HFFc6 (cell line): Measurements from ENCODE around the gene TMPRSS13. TPM values are rescaled to one million over a fixed set of nuclear protein-coding genes. Genes with fewer than 3 reads are reported as not detected.
A peak's percentile ranks its signal among the peaks of the same experiment; 100 is the strongest.
"Not testable (repeated sequence)": the region's sequence is repeated elsewhere in the genome, so short reads cannot be mapped to it uniquely, and the experiment has no call there.

ENCODE experiments used
- DNase-seq: peaks from one replicate; pipeline ENCODE4 v3.0.0-alpha.2; 2018
- H3K27ac Mint-ChIP-seq: 2 replicates; pipeline ENCODE4 v1.8.0; 2020; ENCODE audit warnings: mild to moderate bottlenecking, mixed read lengths
- H3K27me3 Mint-ChIP-seq: 2 replicates; pipeline ENCODE4 v1.8.0; 2021; ENCODE audit warnings: mild to moderate bottlenecking, moderate library complexity, mixed read lengths; ENCODE audit not compliant: insufficient read depth
- H3K36me3 Mint-ChIP-seq: 2 replicates; pipeline ENCODE4 v1.8.0; 2021; ENCODE audit warnings: low read depth, mixed read lengths
- H3K4me1 Mint-ChIP-seq: 2 replicates; pipeline ENCODE4 v1.8.0; 2020; ENCODE audit warnings: low read depth, mixed read lengths
- H3K4me3 Mint-ChIP-seq: 2 replicates; pipeline ENCODE4 v1.8.0; 2020; ENCODE audit warnings: mild to moderate bottlenecking, moderate library complexity, mixed read lengths
- H3K9me3 Mint-ChIP-seq: 2 replicates; pipeline ENCODE4 v1.8.0; 2020; ENCODE audit warnings: mild to moderate bottlenecking, mixed read lengths
- total RNA-seq, 6 experiments: library from RNA; stranded (reverse); fragmentation: NEBNext Ultra II Directional; extraction: Animal tissue kit (Norgen Biotek cat#: 25700); gene quantifications; 2 replicates in 1 of 6; 3 replicates in 5 of 6; pipeline ENCODE4 v1.2.3, GENCODE V29; 2021
- TF ChIP-seq, protein P1 (sequence below): fragments of 200-600 bp; sonication (generic); IDR thresholded peaks from 2 replicates; pipeline ENCODE4 v1.5.0; 2021; ENCODE audit warnings: antibody characterized with exemption, mild to moderate bottlenecking

TMPRSS13 gene
- total RNA-seq, 6 experiments from 2014 or later, result not detected

DNA sequence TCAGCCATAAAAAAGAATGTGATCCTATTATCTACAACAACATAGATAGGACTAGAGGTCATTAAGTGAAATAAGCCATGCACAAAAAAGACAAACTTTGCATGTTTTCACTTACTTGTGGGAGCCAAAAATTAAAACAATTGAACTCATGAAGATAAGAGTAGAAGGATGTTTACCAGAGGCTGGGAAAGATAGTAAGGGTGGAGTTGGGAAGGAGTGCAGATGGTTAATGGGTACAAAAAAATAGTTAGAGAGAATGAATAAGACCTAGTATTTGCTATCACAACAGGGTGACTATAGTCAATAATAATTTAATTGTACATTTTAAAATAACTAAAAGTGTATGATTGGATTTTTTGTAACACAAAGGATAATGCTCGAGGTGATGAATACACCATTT lies 29.7 kb upstream of the TMPRSS13 start:
- TF ChIP-seq, protein P1, sequence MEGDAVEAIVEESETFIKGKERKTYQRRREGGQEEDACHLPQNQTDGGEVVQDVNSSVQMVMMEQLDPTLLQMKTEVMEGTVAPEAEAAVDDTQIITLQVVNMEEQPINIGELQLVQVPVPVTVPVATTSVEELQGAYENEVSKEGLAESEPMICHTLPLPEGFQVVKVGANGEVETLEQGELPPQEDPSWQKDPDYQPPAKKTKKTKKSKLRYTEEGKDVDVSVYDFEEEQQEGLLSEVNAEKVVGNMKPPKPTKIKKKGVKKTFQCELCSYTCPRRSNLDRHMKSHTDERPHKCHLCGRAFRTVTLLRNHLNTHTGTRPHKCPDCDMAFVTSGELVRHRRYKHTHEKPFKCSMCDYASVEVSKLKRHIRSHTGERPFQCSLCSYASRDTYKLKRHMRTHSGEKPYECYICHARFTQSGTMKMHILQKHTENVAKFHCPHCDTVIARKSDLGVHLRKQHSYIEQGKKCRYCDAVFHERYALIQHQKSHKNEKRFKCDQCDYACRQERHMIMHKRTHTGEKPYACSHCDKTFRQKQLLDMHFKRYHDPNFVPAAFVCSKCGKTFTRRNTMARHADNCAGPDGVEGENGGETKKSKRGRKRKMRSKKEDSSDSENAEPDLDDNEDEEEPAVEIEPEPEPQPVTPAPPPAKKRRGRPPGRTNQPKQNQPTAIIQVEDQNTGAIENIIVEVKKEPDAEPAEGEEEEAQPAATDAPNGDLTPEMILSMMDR, result no peak
- Mint-ChIP-seq H3K4me1 (no peaks in the 10 kb centered on the region), H3K36me3 (no peaks in the 10 kb centered on the region), H3K27ac (no peak overlapping the region), H3K27me3 (peaks cover 15% of the 10 kb centered on the region), H3K4me3 (no peak overlapping the region), H3K9me3 (no peaks in the 10 kb centered on the region)
- DNase-seq, result no peak

DNA sequence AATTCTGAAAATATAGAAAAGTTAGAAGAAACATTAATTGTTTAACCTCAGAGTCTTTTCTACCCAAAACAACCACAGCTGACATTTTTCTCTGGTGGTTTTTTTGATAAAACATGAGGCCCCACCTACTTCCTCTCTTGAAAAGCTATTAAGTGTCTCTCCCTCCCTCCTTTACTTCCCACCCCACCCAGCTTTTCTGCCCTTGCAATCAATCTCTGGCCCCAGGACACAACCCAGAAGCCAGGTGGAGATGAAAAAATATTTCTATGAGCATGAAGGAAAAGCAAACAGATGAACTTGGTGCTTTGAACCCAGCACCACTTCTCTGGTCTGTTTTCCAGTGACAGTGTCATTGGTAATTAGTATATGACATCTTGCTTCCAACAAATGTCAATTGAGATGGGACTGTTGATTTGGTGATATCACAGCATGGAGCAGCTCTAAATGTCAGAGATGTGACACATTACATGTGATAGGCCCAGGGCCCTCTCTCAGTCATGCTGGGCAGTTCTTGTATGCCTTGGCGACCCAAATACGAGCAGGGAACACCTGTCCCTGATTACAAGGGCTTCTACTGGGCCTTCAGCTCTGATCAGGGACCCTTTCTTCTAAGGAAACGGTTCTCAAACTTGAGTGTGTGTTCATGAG lies 23.9 kb upstream of the TMPRSS13 start:
- H3K4me1 Mint-ChIP-seq, result no peaks in the 10 kb centered on the region
- TF ChIP-seq, protein P1, result no peak
- no peaks in the 10 kb centered on the region for H3K9me3 Mint-ChIP-seq
- no peak overlapping the region for H3K4me3 Mint-ChIP-seq
- no peak overlapping the region for H3K27ac Mint-ChIP-seq
- H3K27me3 Mint-ChIP-seq, result peaks cover 46% of the 10 kb centered on the region
- H3K36me3 Mint-ChIP-seq, result no peaks in the 10 kb centered on the region
- DNase-seq, result no peak

- Mint-ChIP-seq H3K4me3 (no peak overlapping the region), H3K9me3 (no peaks in the 10 kb centered on the region), H3K36me3 (no peaks in the 10 kb centered on the region), H3K4me1 (peaks cover 7% of the 10 kb centered on the region), H3K27me3 (peaks cover 49% of the 10 kb centered on the region), H3K27ac (no peak overlapping the region)
- DNase-seq, result no peak
- TF ChIP-seq, protein P1, result no peak
Measured at GRCh38 chr11:117950993-117951961, 22.1 kb upstream of the TMPRSS13 start.

DNA sequence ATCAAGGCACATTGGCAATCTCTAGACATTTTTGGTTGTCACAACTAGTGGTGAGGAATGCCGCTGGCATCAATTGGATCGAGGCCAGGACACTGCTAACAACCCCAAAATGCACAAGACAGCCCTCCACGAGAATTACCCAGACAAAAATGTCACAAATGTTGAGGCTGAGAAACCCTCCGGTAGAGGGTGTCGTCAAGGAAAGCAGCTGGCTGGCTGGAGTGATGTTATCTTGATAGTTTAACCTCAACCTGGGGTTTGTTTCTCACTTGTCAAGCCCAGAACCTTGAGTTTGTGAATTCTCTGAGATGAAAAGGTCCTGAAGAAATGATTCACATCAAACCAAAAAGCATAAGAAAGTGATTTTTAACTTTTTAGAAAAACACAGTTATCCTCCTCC lies 21.1 kb upstream of the TMPRSS13 start:
- TF ChIP-seq, protein P1, result peak; percentile 45
- no peaks in the 10 kb centered on the region for H3K9me3 Mint-ChIP-seq
- peaks cover 10% of the 10 kb centered on the region for H3K4me1 Mint-ChIP-seq
- peak; percentile 1 for DNase-seq
- H3K4me3 Mint-ChIP-seq, result no peak overlapping the region
- H3K27ac Mint-ChIP-seq, result no peak overlapping the region
- H3K27me3 Mint-ChIP-seq, result peaks cover 49% of the 10 kb centered on the region
- H3K36me3 Mint-ChIP-seq, result no peaks in the 10 kb centered on the region

DNA sequence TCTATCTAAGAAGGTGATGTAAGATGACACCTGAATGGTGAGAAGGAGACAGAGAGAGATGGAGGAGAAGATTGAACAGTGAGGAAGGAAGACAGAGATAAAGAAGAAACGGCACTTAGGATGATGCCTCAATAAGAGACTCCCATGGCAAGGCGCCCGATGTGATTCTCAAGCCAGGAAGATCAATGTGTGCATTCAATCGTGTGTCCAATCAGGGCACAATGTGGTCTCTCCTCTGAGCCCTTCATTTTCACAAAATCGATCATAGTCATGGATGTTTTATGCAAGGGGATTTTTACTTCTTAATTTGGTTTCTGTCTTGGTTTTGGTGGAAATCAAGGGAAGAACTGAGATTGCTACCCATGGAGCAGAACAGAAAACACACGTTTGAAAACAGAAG lies 19.9 kb upstream of the TMPRSS13 start:
- Mint-ChIP-seq H3K9me3 (no peaks in the 10 kb centered on the region), H3K4me3 (no peak overlapping the region), H3K27ac (no peak overlapping the region), H3K4me1 (peaks cover 10% of the 10 kb centered on the region), H3K27me3 (peaks cover 46% of the 10 kb centered on the region), H3K36me3 (no peaks in the 10 kb centered on the region)
- no peak for DNase-seq
- TF ChIP-seq, protein P1, result no peak

- not testable (repeated sequence) for H3K36me3 Mint-ChIP-seq, H3K4me3 Mint-ChIP-seq, H3K27ac Mint-ChIP-seq, H3K4me1 Mint-ChIP-seq, DNase-seq, H3K9me3 Mint-ChIP-seq
- peaks cover 46% of the 10 kb centered on the region for H3K27me3 Mint-ChIP-seq
Measured at GRCh38 chr11:117948466-117948865, 19.3 kb upstream of the TMPRSS13 start.

DNA sequence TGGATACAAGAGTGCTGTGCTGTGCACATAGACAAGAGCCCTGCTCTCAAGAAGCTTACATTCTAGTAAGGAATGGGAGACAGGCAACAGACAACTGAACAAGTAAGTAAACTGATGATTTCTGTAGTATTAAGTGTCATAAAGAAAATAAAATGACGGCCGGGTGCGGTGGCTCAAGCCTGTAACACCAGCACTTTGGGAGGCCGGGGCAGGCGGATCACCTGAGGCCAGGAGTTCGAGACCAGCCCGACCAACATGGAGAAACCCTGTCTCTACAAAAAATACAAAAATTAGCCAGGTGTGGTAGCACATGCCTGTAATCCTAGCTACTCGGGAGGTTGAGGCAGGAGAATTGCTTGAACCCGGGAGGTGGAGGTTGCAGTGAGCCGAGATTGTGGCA lies 18.5 kb upstream of the TMPRSS13 start:
- H3K4me1 Mint-ChIP-seq, H3K36me3 Mint-ChIP-seq, H3K9me3 Mint-ChIP-seq, H3K27ac Mint-ChIP-seq, DNase-seq, H3K4me3 Mint-ChIP-seq: not testable (repeated sequence)
- peaks cover 44% of the 10 kb centered on the region for H3K27me3 Mint-ChIP-seq
